IMR-90 (cell line): Measurements from ENCODE around the gene CPNE4. TPM values are rescaled to one million over a fixed set of nuclear protein-coding genes. Genes with fewer than 3 reads are reported as not detected.

Experiments
- ATAC-seq: fragments of 200-7000 bp; cut with Tn5 transposase; 2 replicates; pipeline ENCODE4 v1.9.1; 2020; ENCODE audit warnings: low read depth, mild to moderate bottlenecking, moderate library complexity
- BruUV-seq: library from RNA; stranded (reverse); fragments of 400-500 nt; replicated peaks from 2 replicates; lab custom pipeline; 2021; lab: Mats Ljungman, UMichigan
- CTCF ChIA-PET: fragments of 300-600 bp; formaldehyde crosslinking; extraction: SDS; loops from one replicate; lab custom pipeline; 2021; ENCODE audit warnings: antibody characterized with exemption; lab: Yijun Ruan, JAX
- POLR2A ChIA-PET: fragments of 300-600 bp; sonication (Branson Sonifier 250); formaldehyde crosslinking; loops from one replicate; lab custom pipeline; 2022; ENCODE audit warnings: antibody characterized with exemption; ENCODE audit not compliant: unreplicated experiment; lab: Charles Lee
- DNase-seq: peaks from one replicate; pipeline ENCODE4 v3.0.0; 2013
- H2AFZ ChIP-seq: replicated peaks from 2 replicates; pipeline ENCODE3; 2013; ENCODE audit warnings: low read length, mild to moderate bottlenecking; ENCODE audit not compliant: poor library complexity
- H2AK5ac ChIP-seq: 2 replicates; pipeline ENCODE4 v1.6.1; 2013; ENCODE audit warnings: low read depth, low read length, inconsistent platforms
- H2AK9ac ChIP-seq: replicated peaks from 2 replicates; pipeline ENCODE3; 2013; ENCODE audit warnings: mild to moderate bottlenecking, low read depth, low read length, moderate library complexity; ENCODE audit not compliant: poor library complexity
- H2BK120ac ChIP-seq: 2 replicates; pipeline ENCODE4 v1.6.1; 2013; ENCODE audit warnings: low read depth, low read length, inconsistent platforms
- H2BK15ac ChIP-seq: 3 replicates; pipeline ENCODE4 v1.6.1; 2013; ENCODE audit warnings: low read depth, low read length, inconsistent platforms
- H2BK20ac ChIP-seq: 2 replicates; pipeline ENCODE4 v1.6.1; 2013; ENCODE audit warnings: low read depth, mild to moderate bottlenecking, inconsistent platforms, low read length, moderate library complexity
- H2BK5ac ChIP-seq: 2 replicates; pipeline ENCODE4 v1.6.1; 2013; ENCODE audit warnings: mild to moderate bottlenecking, low read depth, low read length, inconsistent platforms; ENCODE audit not compliant: poor library complexity, severe bottlenecking
- H3K14ac ChIP-seq: replicated peaks from 2 replicates; pipeline ENCODE4 v1.6.1; 2013; ENCODE audit warnings: low read depth, low read length, inconsistent platforms
- H3K18ac ChIP-seq: 2 replicates; pipeline ENCODE4 v1.6.1; 2013; ENCODE audit warnings: low read depth, low read length, control low read depth
- H3K23ac ChIP-seq: 2 replicates; pipeline ENCODE4 v1.6.1; 2013; ENCODE audit warnings: low read depth, low read length, inconsistent platforms
- H3K27ac ChIP-seq: 2 replicates; pipeline ENCODE4 v1.5.1; 2013; ENCODE audit warnings: mild to moderate bottlenecking, control low read depth, low read length; ENCODE audit not compliant: insufficient read depth
- H3K27me3 ChIP-seq: 2 replicates; pipeline ENCODE4 v1.6.1; 2013; ENCODE audit warnings: low read length; ENCODE audit not compliant: control insufficient read depth, insufficient read depth
- H3K36me3 ChIP-seq: 2 replicates; pipeline ENCODE4 v1.6.1; 2013; ENCODE audit warnings: low read length, mixed read lengths; ENCODE audit not compliant: control insufficient read depth, insufficient read depth
- H3K4ac ChIP-seq: 2 replicates; pipeline ENCODE4 v1.6.1; 2013; ENCODE audit warnings: low read depth, low read length, inconsistent platforms
- H3K4me1 ChIP-seq: 2 replicates; pipeline ENCODE4 v1.6.1; 2013; ENCODE audit warnings: low read length, mixed read lengths; ENCODE audit not compliant: control insufficient read depth, insufficient read depth
- H3K4me2 ChIP-seq: 2 replicates; pipeline ENCODE4 v1.6.1; 2013; ENCODE audit warnings: low read depth, mild to moderate bottlenecking, control low read depth, low read length, moderate library complexity
- H3K4me3 ChIP-seq: 2 replicates; pipeline ENCODE4 v1.5.1; 2013; ENCODE audit warnings: low read depth, mild to moderate bottlenecking, control low read depth, low read length, moderate library complexity; ENCODE audit not compliant: insufficient read depth
- H3K56ac ChIP-seq: 2 replicates; pipeline ENCODE4 v1.6.1; 2013; ENCODE audit warnings: low read length, inconsistent platforms; ENCODE audit not compliant: insufficient read depth; ENCODE audit errors: extremely low read depth
- H3K79me1 ChIP-seq, 2 experiments: 2 replicates each; pipeline ENCODE4 v1.6.1; 2013; ENCODE audit warnings: low read length in 2 of 2, inconsistent platforms in 1 of 2, low read depth in 1 of 2
- H3K9ac ChIP-seq: 2 replicates; pipeline ENCODE4 v1.6.1; 2013; ENCODE audit warnings: low read depth, low read length, control low read depth
- H3K9me1 ChIP-seq: 2 replicates; pipeline ENCODE4 v1.6.1; 2013; ENCODE audit warnings: low read length, inconsistent platforms; ENCODE audit not compliant: insufficient read depth
- H3K9me3 ChIP-seq: 2 replicates; pipeline ENCODE4 v1.6.1; 2013; ENCODE audit warnings: low read length; ENCODE audit not compliant: control insufficient read depth, insufficient read depth
- H4K20me1 ChIP-seq: 2 replicates; pipeline ENCODE4 v1.6.1; 2013; ENCODE audit warnings: low read length, inconsistent platforms; ENCODE audit not compliant: insufficient read depth
- H4K5ac ChIP-seq: 2 replicates; pipeline ENCODE4 v1.6.1; 2013; ENCODE audit warnings: mild to moderate bottlenecking, low read depth, low read length, control low read depth
- H4K8ac ChIP-seq, 2 experiments: 2 replicates each; pipeline ENCODE4 v1.6.1; 2013; ENCODE audit warnings: low read depth in 2 of 2, low read length in 2 of 2, control low read depth in 1 of 2, inconsistent platforms in 1 of 2
- H4K91ac ChIP-seq: 2 replicates; pipeline ENCODE4 v1.6.1; 2013; ENCODE audit warnings: low read depth, low read length, inconsistent platforms; ENCODE audit not compliant: insufficient read depth
- BHLHE40 ChIP-seq: fragments of 150-350 bp; IDR thresholded peaks from 2 replicates; pipeline ENCODE4 v1.6.1; 2016; ENCODE audit warnings: mild to moderate bottlenecking, low read depth, low read length
- CEBPB ChIP-seq: IDR thresholded peaks from 2 replicates; pipeline ENCODE4 v1.6.1; 2012; ENCODE audit warnings: low read depth, low read length, improper control_type of control experiment
- CHD1 ChIP-seq: IDR thresholded peaks from 2 replicates; pipeline ENCODE4 v1.6.1; 2012; ENCODE audit warnings: low read depth, low read length, improper control_type of control experiment
- FOS ChIP-seq: fragments of 150-350 bp; IDR thresholded peaks from 2 replicates; pipeline ENCODE4 v1.6.1; 2016; ENCODE audit warnings: low read depth, low read length
- MAFK ChIP-seq: IDR thresholded peaks from 2 replicates; pipeline ENCODE4 v1.6.1; 2012; ENCODE audit warnings: low read depth, low read length, improper control_type of control experiment
- MAZ ChIP-seq: IDR thresholded peaks from 2 replicates; pipeline ENCODE4 v1.6.1; 2012; ENCODE audit warnings: low read depth, mild to moderate bottlenecking, low read length, improper control_type of control experiment, moderate library complexity, borderline replicate concordance
- MXI1 ChIP-seq: IDR thresholded peaks from 2 replicates; pipeline ENCODE4 v1.6.1; 2012; ENCODE audit warnings: low read depth, mild to moderate bottlenecking, low read length, moderate library complexity, borderline replicate concordance
- NFE2L2 ChIP-seq: fragments of 150-350 bp; IDR thresholded peaks from 2 replicates; pipeline ENCODE4 v1.6.1; 2016; ENCODE audit warnings: low read depth, mild to moderate bottlenecking, low read length
- POLR2A ChIP-seq: IDR thresholded peaks from 2 replicates; pipeline ENCODE4 v1.6.1; 2012; ENCODE audit warnings: mild to moderate bottlenecking, low read depth, low read length
- RAD21 ChIP-seq: IDR thresholded peaks from 2 replicates; pipeline ENCODE4 v1.6.1; 2012; ENCODE audit warnings: low read length, improper control_type of control experiment
- RCOR1 ChIP-seq: IDR thresholded peaks from 2 replicates; pipeline ENCODE4 v1.6.1; 2012; ENCODE audit warnings: mild to moderate bottlenecking, low read length, improper control_type of control experiment; ENCODE audit not compliant: insufficient replicate concordance
- RFX5 ChIP-seq: IDR thresholded peaks from 2 replicates; pipeline ENCODE4 v1.8.0; 2012; ENCODE audit warnings: low read depth, mild to moderate bottlenecking, low read length, moderate library complexity
- SMC3 ChIP-seq: fragments of 150-350 bp; IDR thresholded peaks from 2 replicates; pipeline ENCODE4 v1.6.1; 2016; ENCODE audit warnings: low read depth, mild to moderate bottlenecking, antibody characterized with exemption, low read length, moderate library complexity
- dilution Hi-C: fragments of 300-500 bp; cut with HindIII; formaldehyde crosslinking; loops from one replicate; pipeline ENCODE4 v1.14.3; 2018; ENCODE audit warnings: low sequenced_read_pairs; ENCODE audit not compliant: unreplicated experiment
- in situ Hi-C: fragments of 300-500 bp; cut with MboI; formaldehyde crosslinking; loops from 3 replicates; pipeline ENCODE4 v1.14.3; 2019; ENCODE audit warnings: low sequenced_read_pairs, inconsistent platforms, mixed read lengths
- intact Hi-C: fragments of 100-400 bp; cut with micrococcal nuclease; formaldehyde crosslinking; loops from 2 replicates; pipeline ENCODE4 v1.10.0; 2022
- polyA plus RNA-seq, 3 experiments: library from polyadenylated mRNA; depleted of rRNA; stranded (reverse); fragments of >200 nt; gene quantifications; 2 replicates each; pipeline ENCODE4 v1.2.3, GENCODE V29; 2012; ENCODE audit warnings: low replicate concordance in 1 of 3
- total RNA-seq: library from RNA; depleted of rRNA; stranded (reverse); fragments of >200 nt; gene quantifications from 2 replicates; pipeline ENCODE4 v1.2.3, GENCODE V29; 2012
- TF ChIP-seq, protein P1 (sequence below): fragments of 150-350 bp; IDR thresholded peaks from 2 replicates; pipeline ENCODE4 v1.6.1; 2016; ENCODE audit warnings: low read depth, mild to moderate bottlenecking, low read length, moderate library complexity, borderline replicate concordance
- TF ChIP-seq, protein P2 (sequence below): fragments of 150-350 bp; IDR thresholded peaks from 2 replicates; pipeline ENCODE4 v1.6.1; 2017; ENCODE audit warnings: mild to moderate bottlenecking, antibody characterized with exemption, low read length, low read depth
- TF ChIP-seq, protein P3 (sequence below): conservative IDR thresholded peaks from 2 replicates; pipeline ENCODE4 v1.5.1; 2012; ENCODE audit warnings: mild to moderate bottlenecking, low read depth, low read length, improper control_type of control experiment

The CPNE4 gene
- total and polyA plus RNA-seq, 2 of the 4 experiments (the other 2 are of a cell fraction), result not detected

DNA sequence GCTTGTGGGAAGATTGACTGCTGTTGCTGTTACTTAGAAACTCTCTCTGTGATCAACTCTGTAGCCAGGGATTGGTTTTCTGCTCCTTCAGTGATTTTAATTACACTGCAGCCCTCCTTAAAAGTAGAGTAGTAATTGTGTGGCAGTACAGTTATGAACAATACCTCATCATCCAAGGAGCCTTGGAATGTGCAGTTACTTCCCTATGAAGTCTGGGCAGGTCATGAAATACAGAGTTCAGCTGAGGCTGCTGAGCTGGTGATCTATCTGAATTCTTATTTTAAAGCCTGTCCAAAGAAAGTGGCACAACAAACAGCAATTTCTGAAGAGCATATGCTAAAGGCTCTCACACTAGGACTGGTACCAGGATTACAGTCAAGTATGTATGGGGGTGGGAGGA is 494.7 kb downstream of the CPNE4 start:
- POLR2A ChIA-PET, result no interaction called here
- H3K9me3 ChIP-seq, result no peaks in the 10 kb centered on the region
- H3K4me1 ChIP-seq, result peaks cover 2% of the 10 kb centered on the region; the same call in 1 of the 2 replicates
- H3K23ac ChIP-seq, result no peak overlapping the region
- intact Hi-C loops (no loop called here), in situ Hi-C loops (no loop called here), dilution Hi-C loops (no loop called here)
- no peaks in the 10 kb centered on the region for H4K20me1 ChIP-seq
- H3K4me2 ChIP-seq, result no peak overlapping the region
- no peaks in the 10 kb centered on the region for H3K79me1 ChIP-seq
- BruUV-seq, result no TSS peak
- no peak overlapping the region for H3K4ac ChIP-seq
- no peak overlapping the region for H2AK5ac ChIP-seq
- H3K18ac ChIP-seq, result no peak overlapping the region
- no peak overlapping the region for H4K91ac ChIP-seq
- no peak for TF ChIP-seq CHD1
- no peak for TF ChIP-seq MXI1
- TF ChIP-seq MAZ, result no peak
- TF ChIP-seq RCOR1, result no peak
- TF ChIP-seq NFE2L2, result no peak
- no peak for TF ChIP-seq RFX5
- TF ChIP-seq CEBPB, result no peak
- TF ChIP-seq POLR2A, result no peak
- TF ChIP-seq BHLHE40, result no peak
- TF ChIP-seq RAD21, result no peak
- TF ChIP-seq, protein P1, sequence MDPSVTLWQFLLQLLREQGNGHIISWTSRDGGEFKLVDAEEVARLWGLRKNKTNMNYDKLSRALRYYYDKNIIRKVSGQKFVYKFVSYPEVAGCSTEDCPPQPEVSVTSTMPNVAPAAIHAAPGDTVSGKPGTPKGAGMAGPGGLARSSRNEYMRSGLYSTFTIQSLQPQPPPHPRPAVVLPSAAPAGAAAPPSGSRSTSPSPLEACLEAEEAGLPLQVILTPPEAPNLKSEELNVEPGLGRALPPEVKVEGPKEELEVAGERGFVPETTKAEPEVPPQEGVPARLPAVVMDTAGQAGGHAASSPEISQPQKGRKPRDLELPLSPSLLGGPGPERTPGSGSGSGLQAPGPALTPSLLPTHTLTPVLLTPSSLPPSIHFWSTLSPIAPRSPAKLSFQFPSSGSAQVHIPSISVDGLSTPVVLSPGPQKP, result no peak
- TF ChIP-seq FOS, result no peak
- TF ChIP-seq, protein P2, sequence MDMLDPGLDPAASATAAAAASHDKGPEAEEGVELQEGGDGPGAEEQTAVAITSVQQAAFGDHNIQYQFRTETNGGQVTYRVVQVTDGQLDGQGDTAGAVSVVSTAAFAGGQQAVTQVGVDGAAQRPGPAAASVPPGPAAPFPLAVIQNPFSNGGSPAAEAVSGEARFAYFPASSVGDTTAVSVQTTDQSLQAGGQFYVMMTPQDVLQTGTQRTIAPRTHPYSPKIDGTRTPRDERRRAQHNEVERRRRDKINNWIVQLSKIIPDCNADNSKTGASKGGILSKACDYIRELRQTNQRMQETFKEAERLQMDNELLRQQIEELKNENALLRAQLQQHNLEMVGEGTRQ, result no peak
- TF ChIP-seq, protein P3, sequence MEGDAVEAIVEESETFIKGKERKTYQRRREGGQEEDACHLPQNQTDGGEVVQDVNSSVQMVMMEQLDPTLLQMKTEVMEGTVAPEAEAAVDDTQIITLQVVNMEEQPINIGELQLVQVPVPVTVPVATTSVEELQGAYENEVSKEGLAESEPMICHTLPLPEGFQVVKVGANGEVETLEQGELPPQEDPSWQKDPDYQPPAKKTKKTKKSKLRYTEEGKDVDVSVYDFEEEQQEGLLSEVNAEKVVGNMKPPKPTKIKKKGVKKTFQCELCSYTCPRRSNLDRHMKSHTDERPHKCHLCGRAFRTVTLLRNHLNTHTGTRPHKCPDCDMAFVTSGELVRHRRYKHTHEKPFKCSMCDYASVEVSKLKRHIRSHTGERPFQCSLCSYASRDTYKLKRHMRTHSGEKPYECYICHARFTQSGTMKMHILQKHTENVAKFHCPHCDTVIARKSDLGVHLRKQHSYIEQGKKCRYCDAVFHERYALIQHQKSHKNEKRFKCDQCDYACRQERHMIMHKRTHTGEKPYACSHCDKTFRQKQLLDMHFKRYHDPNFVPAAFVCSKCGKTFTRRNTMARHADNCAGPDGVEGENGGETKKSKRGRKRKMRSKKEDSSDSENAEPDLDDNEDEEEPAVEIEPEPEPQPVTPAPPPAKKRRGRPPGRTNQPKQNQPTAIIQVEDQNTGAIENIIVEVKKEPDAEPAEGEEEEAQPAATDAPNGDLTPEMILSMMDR, result no peak
- no peak for TF ChIP-seq MAFK
- TF ChIP-seq SMC3, result no peak
- no peaks in the 10 kb centered on the region for H3K36me3 ChIP-seq
- no peak overlapping the region for H2BK5ac ChIP-seq
- no peak overlapping the region for H2BK120ac ChIP-seq
- no peak overlapping the region for H3K14ac ChIP-seq
- H4K5ac ChIP-seq, result no peak overlapping the region
- no peak overlapping the region for H4K8ac ChIP-seq
- H3K27me3 ChIP-seq, result no peaks in the 10 kb centered on the region
- no peak overlapping the region for H3K4me3 ChIP-seq
- no peak overlapping the region for H2AFZ ChIP-seq
- H3K9ac ChIP-seq, result no peak overlapping the region
- no peaks in the 10 kb centered on the region; the same call in 1 of the 2 replicates for H3K9me1 ChIP-seq
- H2BK20ac ChIP-seq, result no peak overlapping the region
- CTCF ChIA-PET, result no interaction called here
- no peak overlapping the region for H2AK9ac ChIP-seq
- no peak overlapping the region for H3K27ac ChIP-seq
- no peak for DNase-seq
- no peak for ATAC-seq
- H3K56ac ChIP-seq, result no peak overlapping the region
- no peak overlapping the region for H2BK15ac ChIP-seq
